H7 (cell line): ENCODE results near the gene UBTD1. TPM values are rescaled to one million over a fixed set of nuclear protein-coding genes. Genes with fewer than 3 reads are reported as not detected.

ENCODE experiments used
- DNase-seq: peaks from one replicate; pipeline ENCODE4 v3.0.0; 2012
- H3K27me3 ChIP-seq: 2 replicates; pipeline ENCODE4 v1.6.0; 2011; ENCODE audit warnings: mild to moderate bottlenecking, low read length; ENCODE audit not compliant: control insufficient read depth, insufficient read depth
- H3K36me3 ChIP-seq: replicated peaks from 2 replicates; pipeline ENCODE4 v1.5.1; 2011; ENCODE audit warnings: low read length; ENCODE audit not compliant: control insufficient read depth, insufficient read depth
- H3K4me3 ChIP-seq: 2 replicates; pipeline ENCODE4 v1.5.1; 2011; ENCODE audit warnings: low read depth, mild to moderate bottlenecking, control low read depth, low read length, moderate library complexity; ENCODE audit not compliant: insufficient read depth
- total RNA-seq: library from RNA; depleted of rRNA; stranded (reverse); fragments of >200 nt; shearing (Covaris generic); gene quantifications from 2 replicates; pipeline ENCODE4 v1.2.3, GENCODE V29; 2014; rRNA removed

UBTD1 gene, protein sequence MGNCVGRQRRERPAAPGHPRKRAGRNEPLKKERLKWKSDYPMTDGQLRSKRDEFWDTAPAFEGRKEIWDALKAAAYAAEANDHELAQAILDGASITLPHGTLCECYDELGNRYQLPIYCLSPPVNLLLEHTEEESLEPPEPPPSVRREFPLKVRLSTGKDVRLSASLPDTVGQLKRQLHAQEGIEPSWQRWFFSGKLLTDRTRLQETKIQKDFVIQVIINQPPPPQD
- 30.2 and 33.4 TPM in 2 replicates for total RNA-seq

GRCh38 chr10:97498841-97499560 is at the start of gene UBTD1:
Gene UBTD1 (plus strand): TSS chr10:97498924. CDS start chr10:97499204, 280 bp downstream.
- Histone ChIP-seq H3K27me3 (peaks cover 9% of the 10 kb centered on the region), H3K36me3 (no peaks in the 10 kb centered on the region), H3K4me3 (peak within 1 kb of the TSS; percentile 88)
- DNase-seq, result peak; percentile 87

- Histone ChIP-seq H3K4me3 (no peak overlapping the region), H3K27me3 (no peaks in the 10 kb centered on the region), H3K36me3 (peaks cover 16% of the 10 kb centered on the region)
- DNase-seq, result no peak
These were observed 47.9 kb upstream of the UBTD1 start for GRCh38 chr10:97450828-97451227.

DNA sequence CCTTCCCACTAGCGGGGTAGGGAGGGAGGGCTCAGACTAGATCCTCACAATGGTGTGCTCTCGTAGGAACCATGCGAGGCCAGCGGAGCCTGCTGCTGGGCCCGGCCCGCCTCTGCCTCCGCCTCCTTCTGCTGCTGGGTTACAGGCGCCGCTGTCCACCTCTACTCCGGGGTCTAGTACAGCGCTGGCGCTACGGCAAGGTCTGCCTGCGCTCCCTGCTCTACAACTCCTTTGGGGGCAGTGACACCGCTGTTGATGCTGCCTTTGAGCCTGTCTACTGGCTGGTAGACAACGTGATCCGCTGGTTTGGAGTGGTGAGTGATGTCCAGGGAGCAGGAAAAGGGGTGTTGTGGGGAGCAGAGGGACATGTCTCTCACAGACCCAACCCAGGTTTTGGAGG is 47.1 kb upstream of the UBTD1 start:
- H3K27me3 ChIP-seq, result no peaks in the 10 kb centered on the region
- peaks cover 17% of the 10 kb centered on the region for H3K36me3 ChIP-seq

GRCh38 chr10:97452352-97452751 is 46.4 kb upstream of the UBTD1 start:
- Histone ChIP-seq H3K27me3 (no peaks in the 10 kb centered on the region), H3K36me3 (peaks cover 22% of the 10 kb centered on the region), H3K4me3 (no peak overlapping the region)
- DNase-seq, result no peak

More for the DNA sequence above, 47.1 kb upstream of the UBTD1 start:
- no peak for DNase-seq
- H3K4me3 ChIP-seq, result no peak overlapping the region

DNA sequence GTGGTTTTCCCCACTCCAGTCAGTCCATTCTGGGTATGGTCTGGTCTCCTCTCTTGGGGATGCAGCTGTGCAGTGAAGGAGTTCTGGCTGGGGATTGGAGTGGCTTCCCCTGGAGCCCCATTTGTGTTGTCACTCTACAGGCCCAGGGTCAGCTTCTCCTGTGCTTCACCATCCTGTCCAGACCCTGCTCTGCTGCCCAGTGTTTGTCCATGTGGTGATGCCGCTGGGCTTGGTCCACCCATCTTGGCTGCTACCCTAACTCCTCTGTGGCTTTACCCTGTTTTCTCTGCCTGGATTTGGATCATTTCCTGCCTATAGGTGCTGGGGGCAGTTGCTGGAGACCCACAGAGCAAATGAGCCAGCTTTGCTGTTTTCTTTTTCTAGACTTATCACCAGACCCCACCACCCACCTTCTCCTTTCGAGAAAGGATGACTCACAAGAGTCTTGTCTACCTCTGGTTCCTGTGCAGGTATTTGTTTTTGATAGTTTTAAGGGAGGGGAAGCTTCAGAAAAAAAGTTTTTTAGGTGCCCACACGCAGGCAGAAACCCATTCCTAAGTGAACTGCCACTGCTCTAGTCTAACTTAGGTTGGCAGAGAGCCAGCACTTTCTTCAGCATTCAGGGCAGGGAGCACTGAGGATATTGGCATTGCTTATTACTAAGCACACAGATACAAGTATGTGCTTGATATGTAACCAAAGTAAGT is 44.2 kb upstream of the UBTD1 start:
- Histone ChIP-seq H3K36me3 (peaks cover 37% of the 10 kb centered on the region), H3K4me3 (no peak overlapping the region), H3K27me3 (no peaks in the 10 kb centered on the region)
- no peak for DNase-seq

DNA sequence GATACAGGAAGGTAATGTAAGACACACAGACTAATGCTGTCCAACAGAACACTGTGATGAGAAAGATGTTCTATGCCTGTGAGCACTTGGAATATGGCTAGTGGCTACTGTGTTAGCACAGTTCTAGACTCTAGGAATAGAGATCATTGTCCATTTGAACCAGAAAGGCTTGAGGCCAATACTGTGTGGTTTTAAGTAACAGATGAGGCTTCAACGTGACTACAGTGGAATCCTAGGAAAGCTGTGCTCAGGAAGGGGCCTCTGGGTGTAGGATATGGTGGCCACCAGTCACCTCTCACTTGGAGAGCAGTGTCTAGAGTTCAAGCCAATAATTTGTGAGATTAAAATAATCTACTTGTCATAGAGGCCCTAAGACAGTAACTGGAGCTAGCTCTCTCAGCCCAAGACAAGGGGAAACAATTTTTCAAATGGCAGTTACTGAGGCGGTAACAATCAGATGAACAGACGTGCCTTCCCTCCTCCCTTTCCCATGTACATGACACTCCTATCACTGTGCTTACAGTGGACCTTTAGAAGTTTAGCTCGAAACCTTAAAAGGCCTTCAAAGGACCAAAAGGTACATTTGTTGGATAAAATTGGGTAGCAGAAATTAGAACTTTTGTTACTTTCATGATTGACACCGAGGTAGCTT is 42.6 kb upstream of the UBTD1 start:
- Histone ChIP-seq H3K36me3 (peaks cover 53% of the 10 kb centered on the region), H3K4me3 (no peak overlapping the region), H3K27me3 (no peaks in the 10 kb centered on the region)
- DNase-seq, result no peak

DNA sequence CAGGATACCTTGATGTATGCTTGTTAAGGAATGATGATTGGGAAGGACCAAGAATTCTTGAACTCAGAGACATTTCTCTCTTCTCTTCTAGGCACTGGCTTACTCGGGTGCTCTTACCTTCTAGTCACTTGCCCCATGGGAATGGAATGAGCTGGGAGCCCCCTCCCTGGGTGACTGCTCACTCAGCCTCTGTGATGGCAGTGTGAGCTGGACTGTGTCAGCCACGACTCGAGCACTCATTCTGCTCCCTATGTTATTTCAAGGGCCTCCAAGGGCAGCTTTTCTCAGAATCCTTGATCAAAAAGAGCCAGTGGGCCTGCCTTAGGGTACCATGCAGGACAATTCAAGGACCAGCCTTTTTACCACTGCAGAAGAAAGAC is 42.0 kb upstream of the UBTD1 start:
- Histone ChIP-seq H3K36me3 (peaks cover 58% of the 10 kb centered on the region), H3K4me3 (no peak overlapping the region), H3K27me3 (no peaks in the 10 kb centered on the region)
- no peak for DNase-seq

DNA sequence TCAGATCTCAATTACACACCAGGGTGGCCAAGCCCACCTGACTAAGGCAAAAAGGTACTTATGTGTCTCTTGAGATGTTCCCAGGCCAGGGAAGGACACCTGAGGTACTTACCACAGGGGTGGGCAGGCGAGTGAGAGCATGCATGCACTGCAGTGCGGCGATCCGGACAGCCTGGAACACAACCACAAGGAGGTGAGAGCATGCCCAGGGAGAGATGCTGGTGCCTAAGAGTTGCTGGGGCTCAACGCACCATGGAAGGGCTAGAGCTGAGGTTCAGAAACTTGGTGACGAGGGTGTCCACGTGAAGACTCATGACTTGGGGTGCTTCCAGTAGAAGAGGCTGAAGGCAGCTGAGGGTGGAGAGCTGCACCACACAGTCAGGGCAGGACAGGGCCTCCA is 39.6 kb upstream of the UBTD1 start:
- H3K36me3 ChIP-seq, result peaks cover 68% of the 10 kb centered on the region
- no peak for DNase-seq
- no peak overlapping the region for H3K4me3 ChIP-seq
- no peaks in the 10 kb centered on the region for H3K27me3 ChIP-seq

DNA sequence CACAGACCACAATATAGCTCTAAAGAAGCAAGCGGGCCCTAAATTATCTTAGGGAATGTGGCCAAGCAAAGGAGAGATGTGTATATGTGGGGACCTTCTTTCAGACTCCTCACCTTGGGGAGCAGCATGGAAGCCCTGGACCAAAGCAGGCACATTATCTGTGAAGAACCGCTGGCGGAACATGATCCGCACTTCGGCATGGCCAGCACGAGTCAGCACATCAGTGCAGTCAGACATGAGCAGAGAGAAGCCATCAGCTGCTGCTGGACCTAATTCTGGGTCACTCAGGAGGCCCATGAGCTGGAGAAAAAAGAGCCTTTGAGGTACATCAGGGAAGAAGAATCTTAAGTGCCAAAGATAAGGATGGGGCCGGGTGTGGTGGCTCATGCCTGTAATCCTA is 38.8 kb upstream of the UBTD1 start:
- DNase-seq, result no peak
- H3K27me3 ChIP-seq, result no peaks in the 10 kb centered on the region
- H3K36me3 ChIP-seq, result peaks cover 69% of the 10 kb centered on the region
- H3K4me3 ChIP-seq, result no peak overlapping the region

GRCh38 chr10:97462309-97462708 is 36.4 kb upstream of the UBTD1 start:
- DNase-seq, result no peak
- peaks cover 77% of the 10 kb centered on the region for H3K36me3 ChIP-seq

DNA sequence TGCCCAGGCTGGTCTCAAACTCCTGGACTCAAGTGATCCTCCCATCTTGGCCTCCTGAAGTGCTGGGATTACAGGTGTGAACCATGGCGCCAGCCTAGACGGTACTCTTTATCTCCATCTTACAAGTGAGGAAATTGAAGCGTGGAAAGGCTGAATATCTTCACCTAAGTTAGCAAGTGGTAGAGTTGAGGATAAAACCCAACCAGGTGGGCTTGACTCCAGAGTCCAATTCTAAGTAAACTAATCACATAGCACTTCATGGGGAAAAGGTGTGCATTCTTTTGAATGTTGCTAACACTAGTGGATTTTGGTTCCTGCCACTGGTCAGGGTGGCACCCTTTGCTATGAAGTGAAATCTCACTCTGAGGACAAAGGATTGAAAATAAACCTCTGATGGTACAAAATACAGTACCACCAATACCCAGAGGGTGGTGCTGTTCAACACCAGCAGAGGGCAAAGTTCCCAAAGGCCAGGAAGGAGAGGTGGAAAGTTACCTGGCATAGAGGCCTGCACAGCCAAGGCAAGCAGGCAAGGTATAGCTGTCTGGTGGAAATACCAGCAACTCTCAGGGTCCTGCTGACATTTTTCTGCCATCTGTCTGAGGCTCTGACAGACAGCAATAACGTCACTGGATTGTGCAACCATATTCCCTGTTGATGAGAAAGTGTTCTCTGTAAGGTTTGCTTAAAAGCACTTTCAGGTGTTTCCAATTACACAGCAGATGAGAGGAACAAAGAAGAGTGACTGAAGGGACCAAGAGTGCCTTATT is 35.2 kb upstream of the UBTD1 start:
- Histone ChIP-seq H3K4me3 (no peak overlapping the region), H3K36me3 (peaks cover 76% of the 10 kb centered on the region), H3K27me3 (no peaks in the 10 kb centered on the region)
- peak; percentile 82 for DNase-seq

More at GRCh38 chr10:97462309-97462708, 36.4 kb upstream of the UBTD1 start:
- Histone ChIP-seq H3K27me3 (no peaks in the 10 kb centered on the region), H3K4me3 (no peak overlapping the region)

DNA sequence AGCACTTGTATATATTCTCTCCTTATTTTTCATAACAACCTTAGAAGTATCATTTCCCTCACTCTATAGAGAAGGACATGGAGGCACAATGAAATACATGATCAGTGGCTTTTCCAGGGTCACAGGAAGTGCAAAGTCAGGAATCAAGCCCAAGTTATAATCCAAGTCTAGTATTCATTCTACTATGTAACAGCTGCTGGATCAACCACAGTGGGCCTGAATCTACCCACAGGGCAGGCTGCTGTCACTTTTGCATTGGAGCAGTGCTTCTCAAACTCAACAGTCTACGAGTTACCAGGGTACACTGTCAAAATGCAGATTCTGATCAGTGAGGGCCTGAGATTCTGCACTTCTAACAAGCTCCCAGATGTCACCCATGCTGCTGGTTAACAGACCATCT is 34.5 kb upstream of the UBTD1 start:
- Histone ChIP-seq H3K36me3 (peaks cover 75% of the 10 kb centered on the region), H3K27me3 (no peaks in the 10 kb centered on the region), H3K4me3 (no peak overlapping the region)
- DNase-seq, result no peak

GRCh38 chr10:97465982-97466381 is 32.7 kb upstream of the UBTD1 start:
- peaks cover 74% of the 10 kb centered on the region for H3K36me3 ChIP-seq
- no peak for DNase-seq
- H3K4me3 ChIP-seq, result no peak overlapping the region
- H3K27me3 ChIP-seq, result no peaks in the 10 kb centered on the region

DNA sequence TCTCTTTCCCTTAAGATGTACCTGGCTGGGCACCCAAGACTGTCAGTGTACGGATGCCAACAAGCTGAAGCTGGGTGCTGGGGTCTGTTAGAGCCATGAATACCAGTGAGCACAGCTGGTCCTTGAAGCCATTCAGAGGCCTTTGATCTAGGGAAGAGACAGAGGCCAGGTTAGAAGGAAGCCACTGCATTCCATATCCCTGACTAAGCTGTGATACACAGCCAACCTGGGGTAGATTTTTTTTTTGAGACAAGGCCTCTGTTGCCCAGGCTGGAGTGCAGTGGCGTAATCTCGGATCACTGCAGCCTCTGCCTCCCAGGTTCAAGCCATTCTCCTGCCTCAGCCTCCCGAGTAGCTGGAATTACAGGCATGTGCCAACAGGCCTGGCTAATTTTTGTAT is 32.0 kb upstream of the UBTD1 start:
- Histone ChIP-seq H3K4me3 (no peak overlapping the region), H3K36me3 (peaks cover 66% of the 10 kb centered on the region)

More for the DNA sequence above, 32.0 kb upstream of the UBTD1 start:
- H3K27me3 ChIP-seq, result no peaks in the 10 kb centered on the region
- DNase-seq, result no peak
